GM23338 (cell line): ENCODE measurements around the gene VAPB. TPM values are rescaled to one million over a fixed set of nuclear protein-coding genes. Genes with fewer than 3 reads are reported as not detected.

Experiments
- ATAC-seq: fragments of 200-7000 bp; cut with Tn5 transposase; 3 replicates; pipeline ENCODE4 v1.9.1; 2020
- DNase-seq: peaks from one replicate; pipeline ENCODE4 v3.0.0-alpha.2; 2015; ENCODE audit warnings: low spot score
- H2AFZ ChIP-seq: fragments of 200-600 bp; sonication (generic); 2 replicates; pipeline ENCODE4 v1.8.0; 2016; ENCODE audit warnings: antibody characterized with exemption, mild to moderate bottlenecking, moderate library complexity
- H3F3A ChIP-seq: fragments of 200-600 bp; sonication (generic); replicated peaks from 2 replicates; pipeline ENCODE4 v1.8.0; 2017; ENCODE audit warnings: antibody characterized with exemption, mixed run types, low read depth
- H3K27ac ChIP-seq: fragments of 200-600 bp; sonication (generic); 2 replicates; pipeline ENCODE4 v1.6.1; 2016; ENCODE audit warnings: low read depth
- H3K27me3 ChIP-seq: fragments of 200-600 bp; sonication (generic); 2 replicates; pipeline ENCODE4 v1.8.0; 2016; ENCODE audit warnings: mild to moderate bottlenecking, mixed run types, moderate library complexity; ENCODE audit not compliant: insufficient read depth
- H3K36me3 ChIP-seq: fragments of 200-600 bp; sonication (generic); 2 replicates; pipeline ENCODE4 v1.8.0; 2016; ENCODE audit warnings: mild to moderate bottlenecking; ENCODE audit not compliant: insufficient read depth
- H3K4me1 ChIP-seq: fragments of 200-600 bp; sonication (generic); 2 replicates; pipeline ENCODE4 v1.8.0; 2016; ENCODE audit warnings: mild to moderate bottlenecking, moderate library complexity; ENCODE audit not compliant: insufficient read depth
- H3K4me2 ChIP-seq: fragments of 200-600 bp; sonication (generic); 2 replicates; pipeline ENCODE4 v1.7.1; 2017; ENCODE audit warnings: mixed run types
- H3K4me3 ChIP-seq: fragments of 200-600 bp; sonication (generic); 2 replicates; pipeline ENCODE4 v1.6.1; 2016; ENCODE audit warnings: mixed run types
- H3K79me2 ChIP-seq: fragments of 200-600 bp; sonication (generic); replicated peaks from 2 replicates; pipeline ENCODE4 v1.8.0; 2017; ENCODE audit warnings: mild to moderate bottlenecking; ENCODE audit not compliant: insufficient read depth
- H3K9me2 ChIP-seq: fragments of 200-600 bp; sonication (generic); 2 replicates; pipeline ENCODE4 v1.8.0; 2017; ENCODE audit not compliant: insufficient read depth
- H4K20me1 ChIP-seq: fragments of 200-600 bp; sonication (generic); replicated peaks from 2 replicates; pipeline ENCODE4 v1.8.0; 2017; ENCODE audit warnings: mild to moderate bottlenecking; ENCODE audit not compliant: insufficient read depth
- H3K27ac Mint-ChIP-seq: 2 replicates; pipeline ENCODE4 v1.8.0; 2020; ENCODE audit warnings: inconsistent platforms, mild to moderate bottlenecking, moderate library complexity, mixed read lengths
- H3K27me3 Mint-ChIP-seq: 3 replicates; pipeline ENCODE4 v1.8.0; 2022; ENCODE audit warnings: low read depth, mild to moderate bottlenecking, moderate library complexity, mixed read lengths, inconsistent platforms; ENCODE audit not compliant: insufficient read depth, poor library complexity
- H3K36me3 Mint-ChIP-seq: 3 replicates; pipeline ENCODE4 v1.8.0; 2021; ENCODE audit warnings: low read depth, mild to moderate bottlenecking, inconsistent platforms, moderate library complexity, mixed read lengths
- H3K4me1 Mint-ChIP-seq: 3 replicates; pipeline ENCODE4 v1.8.0; 2020; ENCODE audit warnings: mild to moderate bottlenecking, inconsistent platforms, mixed read lengths
- H3K4me3 Mint-ChIP-seq: 3 replicates; pipeline ENCODE4 v1.8.0; 2021; ENCODE audit warnings: moderate library complexity, mild to moderate bottlenecking, inconsistent platforms, mixed read lengths
- H3K9me3 Mint-ChIP-seq: 3 replicates; pipeline ENCODE4 v1.8.0; 2020; ENCODE audit warnings: moderate library complexity, mild to moderate bottlenecking, inconsistent platforms, mixed read lengths
- CTCF ChIP-seq, 2 experiments: fragments of 200-600 bp in 1 of 2; sonication (generic) in 1 of 2; conservative IDR thresholded peaks; 2 replicates each; pipeline versions ENCODE4 v1.5.1 to v1.6.1; 2016 to 2017; ENCODE audit warnings: antibody characterized with exemption in 2 of 2, low read depth in 2 of 2, mild to moderate bottlenecking in 2 of 2, moderate library complexity in 1 of 2
- ETS1 ChIP-seq: IDR thresholded peaks from 2 replicates; pipeline ENCODE4 v1.6.1; 2016; ENCODE audit warnings: antibody characterized with exemption
- EZH2phosphoT487 ChIP-seq: fragments of 200-600 bp; sonication (generic); IDR thresholded peaks from one replicate; pipeline ENCODE4 v1.8.1; 2018; ENCODE audit warnings: antibody characterized with exemption; ENCODE audit not compliant: unreplicated experiment
- STAT1 ChIP-seq: IDR thresholded peaks from one replicate; pipeline ENCODE4 v1.6.1; 2016; ENCODE audit warnings: antibody characterized with exemption; ENCODE audit not compliant: unreplicated experiment
- ZNF114 ChIP-seq: fragments of 250-450 bp; sonication (Bioruptor Pico); IDR thresholded peaks from 2 replicates; pipeline ENCODE4 v1.5.0; 2020; ENCODE audit warnings: mild to moderate bottlenecking, moderate library complexity
- ZNF331 ChIP-seq: fragments of 250-450 bp; sonication (Bioruptor Pico); IDR thresholded peaks from 2 replicates; pipeline ENCODE4 v1.5.0; 2020; ENCODE audit warnings: low read depth, mild to moderate bottlenecking, moderate library complexity
- ZNF462 ChIP-seq: fragments of 250-450 bp; sonication (Bioruptor Pico); IDR thresholded peaks from 2 replicates; pipeline ENCODE4 v1.5.0; 2020; ENCODE audit warnings: mild to moderate bottlenecking, moderate library complexity
- polyA plus RNA-seq: library from polyadenylated mRNA; unstranded; fragments of >200 nt; fragmentation: Nextera tagmentation; extraction: Ambion mirVana; gene quantifications from 2 replicates; pipeline ENCODE4 v1.2.1, GENCODE V29; 2016
- total RNA-seq: library from RNA; depleted of rRNA; stranded (reverse); fragments of >200 nt; shearing (Covaris generic); gene quantifications from 2 replicates; pipeline ENCODE4 v1.2.3, GENCODE V29; 2014

VAPB gene
- total and polyA plus RNA-seq, 2 experiments from 2014 or later: 18.8 to 22.9 TPM

- TF ChIP-seq ZNF462 (CRISPR knock-in tag): no peak
- no peak for TF ChIP-seq ETS1
Observed at GRCh38 chr20:58478141-58478805, 89.2 kb downstream of the VAPB start (continued).

GRCh38 chr20:58479726-58480440 is 90.9 kb downstream of the VAPB start:
- no peak overlapping the region for H3K27ac ChIP-seq
- no peak overlapping the region for H2AFZ ChIP-seq
- ATAC-seq: no peak
- peaks cover 17% of the 10 kb centered on the region for H3K36me3 Mint-ChIP-seq
- H3K27me3 Mint-ChIP-seq: peaks cover 5% of the 10 kb centered on the region
- no peaks in the 10 kb centered on the region for H3K27me3 ChIP-seq
- peaks cover 9% of the 10 kb centered on the region; the same call in 1 of the 2 replicates for H3K36me3 ChIP-seq
- peaks cover 7% of the 10 kb centered on the region; the same call in 1 of the 2 replicates for H3K4me1 ChIP-seq
- H3K79me2 ChIP-seq: no peaks in the 10 kb centered on the region
- TF ChIP-seq ZNF114 (no peak), STAT1 (no peak), EZH2phosphoT487 (no peak), CTCF (conservative IDR thresholded peaks at IDR 0.05; ENCODE audit: low read depth in 2 of 2) (no peak), ETS1 (no peak), ZNF331 (CRISPR knock-in tag) (no peak)
- no peak overlapping the region for H3K4me3 ChIP-seq
- DNase-seq: no peak
- no peaks in the 10 kb centered on the region; the same call in 1 of the 2 replicates for H3K9me2 ChIP-seq
- H3K27ac Mint-ChIP-seq: no peak overlapping the region
- no peaks in the 10 kb centered on the region for H3F3A ChIP-seq
- H3K9me3 Mint-ChIP-seq: peaks cover 27% of the 10 kb centered on the region
- peaks cover 4% of the 10 kb centered on the region; the same call in 2 of the 3 replicates for H3K4me1 Mint-ChIP-seq
- no peaks in the 10 kb centered on the region for H4K20me1 ChIP-seq
- H3K4me3 Mint-ChIP-seq: no peak overlapping the region
- H3K4me2 ChIP-seq: no peak overlapping the region
